Central memory CD8-positive, alpha-beta T cell (primary cell): ENCODE measurements around the gene SHOX.

ENCODE experiments used
- ATAC-seq: fragments of 150-1000 bp; cut with Tn5 transposase; replicated peaks from 2 replicates; pipeline ENCODE4 v1.10.0; 2022; ENCODE audit warnings: mild to moderate bottlenecking, moderate FRiP score, moderate number of reproducible peaks; ENCODE audit not compliant: poor library complexity, severe bottlenecking; ENCODE audit errors: extremely low read depth
- DNase-seq, 2 donors: peaks; one replicate each; pipeline ENCODE4 v3.0.0; 2021; ENCODE audit warnings: low spot score in 2 of 2
- H3K27ac Mint-ChIP-seq: one replicate; pipeline ENCODE4 v1.8.0; 2022; ENCODE audit warnings: low read depth, mild to moderate bottlenecking, moderate library complexity, mixed read lengths
- H3K27me3 Mint-ChIP-seq: one replicate; pipeline ENCODE4 v1.8.0; 2022; ENCODE audit warnings: mixed read lengths
- H3K36me3 Mint-ChIP-seq: one replicate; pipeline ENCODE4 v1.8.0; 2022; ENCODE audit warnings: mild to moderate bottlenecking, moderate library complexity, mixed read lengths; ENCODE audit not compliant: insufficient read depth
- H3K4me1 Mint-ChIP-seq: one replicate; pipeline ENCODE4 v1.8.0; 2022; ENCODE audit warnings: mixed read lengths
- H3K4me3 Mint-ChIP-seq: one replicate; pipeline ENCODE4 v1.8.0; 2022; ENCODE audit warnings: mild to moderate bottlenecking, moderate library complexity, mixed read lengths
- H3K9me3 Mint-ChIP-seq: one replicate; pipeline ENCODE4 v1.8.0; 2022; ENCODE audit warnings: mixed read lengths

The SHOX gene

GRCh38 chrX:694800-695199 is 64.2 kb downstream of the SHOX start:
- ATAC-seq, result no peak
- no peak for DNase-seq
- no peaks in the 10 kb centered on the region for H3K27me3 Mint-ChIP-seq
- peaks cover 7% of the 10 kb centered on the region for H3K4me1 Mint-ChIP-seq
- H3K9me3 Mint-ChIP-seq, result peaks cover 9% of the 10 kb centered on the region
- no peak overlapping the region for H3K27ac Mint-ChIP-seq
- no peak overlapping the region for H3K4me3 Mint-ChIP-seq
- H3K36me3 Mint-ChIP-seq, result peaks cover 2% of the 10 kb centered on the region

- Mint-ChIP-seq H3K27ac (no peak overlapping the region), H3K27me3 (no peaks in the 10 kb centered on the region), H3K36me3 (peaks cover 2% of the 10 kb centered on the region), H3K9me3 (peaks cover 16% of the 10 kb centered on the region), H3K4me3 (no peak overlapping the region), H3K4me1 (peaks cover 7% of the 10 kb centered on the region)
- DNase-seq (no peak), ATAC-seq (no peak)
These were observed 67.6 kb downstream of the SHOX start for GRCh38 chrX:698206-698605.

GRCh38 chrX:700936-701335 is 70.3 kb downstream of the SHOX start:
- DNase-seq, result no peak
- Mint-ChIP-seq H3K4me3 (no peak overlapping the region), H3K4me1 (peaks cover 7% of the 10 kb centered on the region), H3K9me3 (peaks cover 30% of the 10 kb centered on the region), H3K27me3 (no peaks in the 10 kb centered on the region), H3K36me3 (peaks cover 2% of the 10 kb centered on the region), H3K27ac (no peak overlapping the region)
- ATAC-seq, result no peak

DNA sequence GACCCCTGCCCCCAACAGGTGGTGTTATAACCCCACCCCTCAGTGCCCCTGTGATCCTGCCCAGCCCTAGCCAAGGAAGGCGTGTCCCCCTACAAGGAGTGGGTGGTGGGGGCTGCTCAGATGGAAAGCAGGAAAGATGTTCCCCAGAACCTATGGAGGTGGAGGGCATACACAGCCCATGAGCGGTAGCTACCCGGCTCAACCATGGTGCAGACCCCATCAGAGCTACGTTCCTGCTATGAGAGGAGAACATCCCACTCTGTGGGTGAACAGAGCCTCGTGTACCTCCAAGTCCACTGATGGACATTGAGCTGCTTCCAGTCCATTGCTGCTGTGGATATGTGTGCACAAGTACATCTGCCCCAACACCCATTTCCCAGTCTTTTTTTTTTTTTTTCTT is 71.1 kb downstream of the SHOX start:
- no peaks in the 10 kb centered on the region for H3K27me3 Mint-ChIP-seq
- H3K27ac Mint-ChIP-seq, result no peak overlapping the region
- no peak for DNase-seq
- H3K4me3 Mint-ChIP-seq, result no peak overlapping the region
- H3K4me1 Mint-ChIP-seq, result peaks cover 7% of the 10 kb centered on the region
- H3K36me3 Mint-ChIP-seq, result peaks cover 2% of the 10 kb centered on the region
- H3K9me3 Mint-ChIP-seq, result peaks cover 31% of the 10 kb centered on the region
- ATAC-seq, result no peak

DNA sequence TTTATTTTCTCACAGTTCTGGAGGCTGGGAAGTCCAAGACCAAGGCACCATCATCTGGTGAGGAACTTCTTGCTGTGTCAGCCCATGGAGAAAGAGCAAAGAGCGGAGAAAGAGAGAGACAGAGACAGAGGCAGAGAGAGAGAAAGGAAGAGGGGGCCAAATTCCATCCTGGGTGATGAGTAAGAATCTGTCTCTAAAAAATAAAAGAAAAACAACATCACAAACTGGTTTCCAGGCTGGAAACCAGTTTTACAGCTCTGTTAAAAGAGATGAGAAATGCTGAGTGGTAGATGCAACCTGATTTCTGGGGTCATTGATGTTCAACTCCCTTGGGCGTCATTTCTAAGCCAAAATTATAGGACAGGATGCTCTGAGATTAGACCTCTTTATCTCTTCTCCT is 72.9 kb downstream of the SHOX start:
- no peak overlapping the region for H3K4me3 Mint-ChIP-seq
- H3K9me3 Mint-ChIP-seq, result peaks cover 32% of the 10 kb centered on the region
- H3K36me3 Mint-ChIP-seq, result no peaks in the 10 kb centered on the region
- ATAC-seq (no peak), DNase-seq (no peak)
- H3K4me1 Mint-ChIP-seq, result peaks cover 2% of the 10 kb centered on the region
- H3K27me3 Mint-ChIP-seq, result no peaks in the 10 kb centered on the region
- no peak overlapping the region for H3K27ac Mint-ChIP-seq

- ATAC-seq, result no peak
- Mint-ChIP-seq H3K4me1 (no peaks in the 10 kb centered on the region), H3K27ac (no peak overlapping the region), H3K4me3 (no peak overlapping the region), H3K27me3 (no peaks in the 10 kb centered on the region), H3K9me3 (peaks cover 30% of the 10 kb centered on the region), H3K36me3 (no peaks in the 10 kb centered on the region)
- DNase-seq, result no peak
These were observed 73.3 kb downstream of the SHOX start for GRCh38 chrX:703866-704265.
